ENCODE data around the gene ATP6V1B1. TPM values are rescaled to one million over a fixed set of nuclear protein-coding genes. Genes with fewer than 3 reads are reported as not detected.

Gene ATP6V1B1
- 0.77 and 2.1 TPM in 2 replicates for total RNA-seq
- 0.85 and 1.0 TPM in 2 replicates for polyA plus RNA-seq
- 0.44 and 0.55 TPM in 2 replicates for polyA plus RNA-seq (2012)
- polyA minus RNA-seq (ENCODE audit: low replicate concordance) = 4.4 TPM in 1 of 2 replicates, not detected in the other

- Histone ChIP-seq H3K79me2 (ENCODE audit: control insufficient read depth, insufficient read depth, low read length) (no peaks in the 10 kb centered on the region), H2AFZ (ENCODE audit: low read length) (no peak within 1 kb of the TSS), H3K27ac (ENCODE audit: insufficient read depth, low read length) (no peak within 1 kb of the TSS), H3K4me1 (ENCODE audit: control insufficient read depth, extremely low read depth, insufficient read depth, low read length) (no peaks in the 10 kb centered on the region), H3K9me3 (ENCODE audit: control insufficient read depth, insufficient read depth, low read depth, low read length) (no peaks in the 10 kb centered on the region), H4K20me1 (ENCODE audit: control insufficient read depth, extremely low read depth, insufficient read depth, low read length) (no peaks in the 10 kb centered on the region), H3K9ac (ENCODE audit: insufficient read depth, low read length) (no peak within 1 kb of the TSS), H3K4me2 (ENCODE audit: extremely low read depth, insufficient read depth, low read length) (no peak within 1 kb of the TSS), H3K27me3 (ENCODE audit: control insufficient read depth, insufficient read depth, low read length) (no peaks in the 10 kb centered on the region), H3K4me3 (replicated peaks in 1 of 4; ENCODE audit: control extremely low read depth in 1 of 4, insufficient read depth in 1 of 4, low read depth in 3 of 4, low read length in 4 of 4) (no peak within 1 kb of the TSS), H3K36me3 (ENCODE audit: control insufficient read depth, insufficient read depth, low read length) (no peaks in the 10 kb centered on the region)
- no peak for TF ChIP-seq CTCF (conservative IDR thresholded peaks at IDR 0.05 in 1 of 2, IDR thresholded peaks at IDR 0.05 in 1 of 2; ENCODE audit: low read depth in 1 of 2, low read length in 2 of 2)
- no peak for TF ChIP-seq EZH2 (IDR thresholded peaks at IDR 0.05; ENCODE audit: low read length, missing control alignments)
- DNase-seq (ENCODE audit: low read depth in 2 of 2) = no peak
These were observed at the start of gene ATP6V1B1 for GRCh38 chr2:70935468-70936164. ATP6V1B1 (plus strand) TSS chr2:70935900; CDS start chr2:70935955, 55 bp downstream.

GRCh38 chr2:70886541-70886987 is 49.1 kb upstream of the ATP6V1B1 start:
- H3K4me1 ChIP-seq (ENCODE audit: control insufficient read depth, extremely low read depth, insufficient read depth, low read length) = no peaks in the 10 kb centered on the region
- H3K9me3 ChIP-seq (ENCODE audit: control insufficient read depth, insufficient read depth, low read depth, low read length) = no peaks in the 10 kb centered on the region
- no peak for DNase-seq (ENCODE audit: low read depth in 2 of 2)
- H3K27ac ChIP-seq (ENCODE audit: insufficient read depth, low read length) = no peak overlapping the region
- H3K36me3 ChIP-seq (ENCODE audit: control insufficient read depth, insufficient read depth, low read length) = no peaks in the 10 kb centered on the region
- no peaks in the 10 kb centered on the region for H3K79me2 ChIP-seq (ENCODE audit: control insufficient read depth, insufficient read depth, low read length)
- H4K20me1 ChIP-seq (ENCODE audit: control insufficient read depth, extremely low read depth, insufficient read depth, low read length) = no peaks in the 10 kb centered on the region
- H3K4me3 ChIP-seq (replicated peaks in 1 of 4; ENCODE audit: control extremely low read depth in 1 of 4, insufficient read depth in 1 of 4, low read depth in 3 of 4, low read length in 4 of 4) = no peak overlapping the region
- no peak overlapping the region for H3K4me2 ChIP-seq (ENCODE audit: extremely low read depth, insufficient read depth, low read length)
- TF ChIP-seq EZH2 (IDR thresholded peaks at IDR 0.05; ENCODE audit: low read length, missing control alignments) = no peak
- no peak for TF ChIP-seq CTCF (conservative IDR thresholded peaks at IDR 0.05 in 1 of 2, IDR thresholded peaks at IDR 0.05 in 1 of 2; ENCODE audit: low read depth in 1 of 2, low read length in 2 of 2)
- H3K27me3 ChIP-seq (ENCODE audit: control insufficient read depth, insufficient read depth, low read length) = peaks cover 48% of the 10 kb centered on the region
- no peak overlapping the region for H2AFZ ChIP-seq (ENCODE audit: low read length)
- no peak overlapping the region for H3K9ac ChIP-seq (ENCODE audit: insufficient read depth, low read length)

- no peaks in the 10 kb centered on the region for H3K79me2 ChIP-seq (ENCODE audit: control insufficient read depth, insufficient read depth, low read length)
- H3K4me1 ChIP-seq (ENCODE audit: control insufficient read depth, extremely low read depth, insufficient read depth, low read length) = no peaks in the 10 kb centered on the region
- H3K9me3 ChIP-seq (ENCODE audit: control insufficient read depth, insufficient read depth, low read depth, low read length) = no peaks in the 10 kb centered on the region
- no peaks in the 10 kb centered on the region for H4K20me1 ChIP-seq (ENCODE audit: control insufficient read depth, extremely low read depth, insufficient read depth, low read length)
- no peak overlapping the region for H3K9ac ChIP-seq (ENCODE audit: insufficient read depth, low read length)
- no peak for TF ChIP-seq CTCF (conservative IDR thresholded peaks at IDR 0.05 in 1 of 2, IDR thresholded peaks at IDR 0.05 in 1 of 2; ENCODE audit: low read depth in 1 of 2, low read length in 2 of 2)
- TF ChIP-seq EZH2 (IDR thresholded peaks at IDR 0.05; ENCODE audit: low read length, missing control alignments) = no peak
- H3K4me3 ChIP-seq (replicated peaks in 1 of 4; ENCODE audit: control extremely low read depth in 1 of 4, insufficient read depth in 1 of 4, low read depth in 3 of 4, low read length in 4 of 4) = peak overlapping the region in 2 of 4 experiments; percentile 11 to 44
- no peak overlapping the region for H2AFZ ChIP-seq (ENCODE audit: low read length)
- no peak overlapping the region for H3K27ac ChIP-seq (ENCODE audit: insufficient read depth, low read length)
- no peak for DNase-seq (ENCODE audit: low read depth in 2 of 2)
- peaks cover 53% of the 10 kb centered on the region for H3K27me3 ChIP-seq (ENCODE audit: control insufficient read depth, insufficient read depth, low read length)
- H3K4me2 ChIP-seq (ENCODE audit: extremely low read depth, insufficient read depth, low read length) = peak overlapping the region; percentile 48
- no peaks in the 10 kb centered on the region for H3K36me3 ChIP-seq (ENCODE audit: control insufficient read depth, insufficient read depth, low read length)
These were observed 48.5 kb upstream of the ATP6V1B1 start for GRCh38 chr2:70887208-70887549.

Measured in fibroblast of lung (primary cell).